A673 (cell line): ENCODE measurements around the gene RTN4. TPM values are rescaled to one million over a fixed set of nuclear protein-coding genes. Genes with fewer than 3 reads are reported as not detected.

Experiments
- BruUV-seq: library from RNA; stranded (reverse); fragments of 400-500 nt; replicated peaks from 2 replicates; lab custom pipeline; 2021; lab: Mats Ljungman, UMichigan
- CTCF ChIA-PET: fragments of 300-600 bp; sonication (Branson Sonifier 250); formaldehyde crosslinking; loops from one replicate; lab custom pipeline; 2022; ENCODE audit warnings: antibody characterized with exemption; lab: Charles Lee
- POLR2A ChIA-PET: fragments of 300-600 bp; sonication (Branson Sonifier 250); formaldehyde crosslinking; loops from one replicate; lab custom pipeline; 2022; ENCODE audit warnings: antibody characterized with exemption; ENCODE audit not compliant: low non-redundant PET; lab: Charles Lee
- DNase-seq: peaks from one replicate; pipeline ENCODE4 v3.0.0-alpha.2; 2015; ENCODE audit warnings: low spot score
- H3K27ac ChIP-seq: fragments of 200-600 bp; sonication (generic); 2 replicates; pipeline ENCODE4 v1.5.1; 2016; ENCODE audit warnings: mixed run types, low read depth, mild to moderate bottlenecking, mixed read lengths, antibody characterized with exemption, low read length; ENCODE audit not compliant: poor library complexity, severe bottlenecking
- H3K27me3 ChIP-seq: fragments of 200-600 bp; sonication (generic); replicated peaks from 2 replicates; pipeline ENCODE4 v1.6.1; 2017; ENCODE audit warnings: mixed run types, low read depth, mild to moderate bottlenecking, mixed read lengths, antibody characterized with exemption, low read length; ENCODE audit not compliant: insufficient read depth, poor library complexity
- H3K36me3 ChIP-seq: fragments of 200-600 bp; sonication (generic); 2 replicates; pipeline ENCODE4 v1.6.1; 2016; ENCODE audit warnings: mixed run types, mild to moderate bottlenecking, mixed read lengths, antibody characterized with exemption, low read length; ENCODE audit not compliant: insufficient read depth, poor library complexity, severe bottlenecking
- H3K4me1 ChIP-seq: fragments of 200-600 bp; sonication (generic); 2 replicates; pipeline ENCODE4 v1.6.1; 2017; ENCODE audit warnings: mixed run types, mild to moderate bottlenecking, mixed read lengths, antibody characterized with exemption, low read length; ENCODE audit not compliant: insufficient read depth, poor library complexity, severe bottlenecking
- H3K4me3 ChIP-seq: fragments of 200-600 bp; sonication (generic); 2 replicates; pipeline ENCODE4 v1.5.1; 2016; ENCODE audit warnings: low read depth, mixed run types, mild to moderate bottlenecking, mixed read lengths, low read length; ENCODE audit not compliant: poor library complexity, severe bottlenecking
- H3K9me3 ChIP-seq: fragments of 200-600 bp; sonication (generic); 2 replicates; pipeline ENCODE4 v1.6.1; 2016; ENCODE audit warnings: mixed run types, low read depth, mild to moderate bottlenecking, mixed read lengths, antibody characterized with exemption, low read length; ENCODE audit not compliant: poor library complexity, severe bottlenecking
- EZH2 ChIP-seq: fragments of 200-600 bp; sonication (generic); IDR thresholded peaks from 2 replicates; pipeline ENCODE4 v1.6.1; 2017; ENCODE audit warnings: borderline replicate concordance, low read depth, mild to moderate bottlenecking, mixed read lengths, antibody characterized with exemption, low read length; ENCODE audit not compliant: poor library complexity, severe bottlenecking
- intact Hi-C: fragments of 100-400 bp; cut with micrococcal nuclease; formaldehyde crosslinking; loops from one replicate; pipeline ENCODE4 v1.10.0; 2022; ENCODE audit not compliant: unreplicated experiment
- total RNA-seq: library from RNA; stranded (reverse); gene quantifications from 2 replicates; pipeline ENCODE4 v1.2.3, GENCODE V29; 2021
- TF ChIP-seq, protein P1 (sequence below): fragments of 300-800, 200-600 bp; sonication (generic); conservative IDR thresholded peaks from 2 replicates; pipeline ENCODE4 v1.5.1; 2017; ENCODE audit warnings: low read depth, mild to moderate bottlenecking, antibody characterized with exemption, low read length, moderate library complexity, mixed read lengths

Gene RTN4
- total RNA-seq, 1 experiment from 2014 or later = 275 TPM

DNA sequence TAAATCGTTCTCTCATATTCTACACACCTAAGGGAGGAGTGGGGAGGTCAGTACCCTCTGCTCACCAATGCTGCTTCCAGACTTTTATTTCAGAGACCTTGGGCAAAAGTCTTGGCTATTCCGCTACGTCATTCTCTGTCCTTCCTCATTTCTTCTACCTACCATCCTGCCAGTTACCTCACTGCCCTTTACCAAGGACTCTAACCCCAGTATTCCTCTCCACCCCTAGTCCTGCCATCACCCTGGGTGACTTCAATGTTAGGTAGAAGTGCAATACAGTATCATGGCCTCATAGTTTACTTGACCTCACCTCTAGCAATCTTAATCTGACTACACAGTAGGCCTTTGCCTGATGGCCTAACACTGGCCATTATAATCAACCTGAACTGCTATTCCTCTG is 27.8 kb downstream of the RTN4 start:
- ChIA-PET CTCF (no interaction called here), POLR2A (interaction anchor here (0.6 to 0.7 kb wide), 2 partner anchors 115 to 134 kb away, joined by 4 to 12 read pairs; no protein-coding TSS in a partner anchor)
- no peak for TF ChIP-seq EZH2
- TF ChIP-seq, protein P1, sequence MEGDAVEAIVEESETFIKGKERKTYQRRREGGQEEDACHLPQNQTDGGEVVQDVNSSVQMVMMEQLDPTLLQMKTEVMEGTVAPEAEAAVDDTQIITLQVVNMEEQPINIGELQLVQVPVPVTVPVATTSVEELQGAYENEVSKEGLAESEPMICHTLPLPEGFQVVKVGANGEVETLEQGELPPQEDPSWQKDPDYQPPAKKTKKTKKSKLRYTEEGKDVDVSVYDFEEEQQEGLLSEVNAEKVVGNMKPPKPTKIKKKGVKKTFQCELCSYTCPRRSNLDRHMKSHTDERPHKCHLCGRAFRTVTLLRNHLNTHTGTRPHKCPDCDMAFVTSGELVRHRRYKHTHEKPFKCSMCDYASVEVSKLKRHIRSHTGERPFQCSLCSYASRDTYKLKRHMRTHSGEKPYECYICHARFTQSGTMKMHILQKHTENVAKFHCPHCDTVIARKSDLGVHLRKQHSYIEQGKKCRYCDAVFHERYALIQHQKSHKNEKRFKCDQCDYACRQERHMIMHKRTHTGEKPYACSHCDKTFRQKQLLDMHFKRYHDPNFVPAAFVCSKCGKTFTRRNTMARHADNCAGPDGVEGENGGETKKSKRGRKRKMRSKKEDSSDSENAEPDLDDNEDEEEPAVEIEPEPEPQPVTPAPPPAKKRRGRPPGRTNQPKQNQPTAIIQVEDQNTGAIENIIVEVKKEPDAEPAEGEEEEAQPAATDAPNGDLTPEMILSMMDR = no peak
- Histone ChIP-seq H3K27me3 (no peaks in the 10 kb centered on the region), H3K27ac (no peak overlapping the region), H3K4me1 (peaks cover 13% of the 10 kb centered on the region), H3K36me3 (peaks cover 2% of the 10 kb centered on the region), H3K4me3 (no peak overlapping the region), H3K9me3 (no peaks in the 10 kb centered on the region)
- BruUV-seq = no TSS peak
- intact Hi-C loops = no loop called here
- no peak for DNase-seq

DNA sequence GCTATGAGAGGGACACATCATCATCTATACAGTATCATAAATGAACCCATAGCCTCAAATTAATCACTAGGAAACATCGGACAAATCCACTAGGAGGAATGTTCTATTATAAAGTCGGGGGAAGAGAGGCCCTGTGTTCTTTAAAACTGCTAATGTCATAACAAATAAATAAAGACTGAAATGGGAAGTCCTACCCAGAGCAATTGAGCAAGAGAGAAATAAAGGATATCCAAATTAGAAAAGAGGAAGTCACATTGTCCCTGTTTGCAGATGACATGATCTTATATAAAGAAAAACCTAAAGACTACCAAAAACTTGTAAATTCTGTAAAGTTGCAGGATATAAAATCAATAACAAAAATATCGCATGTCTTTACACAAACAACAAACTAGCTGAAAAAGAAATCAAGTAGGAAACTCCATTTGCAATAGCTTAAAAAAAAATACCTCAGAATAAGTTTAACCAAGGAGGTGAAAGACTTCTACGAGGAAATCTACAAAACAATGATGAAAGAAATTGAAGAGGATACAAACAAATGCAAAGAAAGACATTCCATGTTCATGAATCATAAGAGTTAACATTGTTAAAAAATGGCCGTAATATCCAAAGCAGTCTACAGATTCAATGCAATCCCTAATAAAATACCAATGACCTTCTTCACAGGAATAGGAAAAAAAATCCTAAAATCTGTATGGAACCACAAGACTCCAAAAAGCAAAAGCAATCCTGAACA is 30.6 kb downstream of the RTN4 start:
- DNase-seq = no peak
- no TSS peak for BruUV-seq
- Histone ChIP-seq H3K9me3 (no peaks in the 10 kb centered on the region), H3K4me3 (no peak overlapping the region), H3K4me1 (peaks cover 2% of the 10 kb centered on the region), H3K27me3 (no peaks in the 10 kb centered on the region), H3K27ac (no peak overlapping the region), H3K36me3 (peaks cover 2% of the 10 kb centered on the region)
- TF ChIP-seq, protein P1 = no peak
- TF ChIP-seq EZH2 = no peak
- CTCF ChIA-PET = no interaction called here
- POLR2A ChIA-PET = interaction anchor here (0.6 kb wide), 1 partner anchor 685 kb away, joined by 3 read pairs; no protein-coding TSS in a partner anchor
- intact Hi-C loops = loop anchor here (10.0 kb wide), 1 partner anchor 295 kb away; the partner anchor contains the start of gene EML6

DNA sequence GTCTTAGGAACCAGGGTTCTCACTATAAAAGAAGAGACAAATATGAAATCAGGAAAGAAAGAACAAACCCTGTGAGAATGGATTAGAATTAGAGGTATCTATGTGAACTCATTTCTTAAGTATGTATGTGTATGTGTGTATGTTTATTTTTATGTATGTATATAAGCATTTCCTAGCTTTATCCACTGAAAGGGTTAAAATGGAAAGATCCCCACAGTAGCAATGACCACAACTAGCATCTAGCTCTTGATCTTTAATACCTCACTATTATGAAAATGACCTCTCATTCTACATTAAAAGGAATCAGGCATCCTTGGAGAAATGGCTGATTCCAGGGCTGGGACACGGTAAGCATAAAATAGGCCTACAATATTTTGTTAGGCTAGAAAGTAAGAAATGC is 31.6 kb downstream of the RTN4 start:
- H3K4me1 ChIP-seq = peaks cover 13% of the 10 kb centered on the region
- no TSS peak for BruUV-seq
- H3K4me3 ChIP-seq = no peak overlapping the region
- DNase-seq = no peak
- no peaks in the 10 kb centered on the region for H3K27me3 ChIP-seq
- intact Hi-C loops = loop anchor here (10.0 kb wide), 1 partner anchor 294 kb away; the partner anchor contains the start of gene EML6
- ChIA-PET POLR2A (interaction anchor here (0.6 kb wide), 1 partner anchor 684 kb away, joined by 3 read pairs; no protein-coding TSS in a partner anchor), CTCF (no interaction called here)
- H3K27ac ChIP-seq = no peak overlapping the region
- TF ChIP-seq EZH2 = no peak
- TF ChIP-seq, protein P1 = no peak
- H3K9me3 ChIP-seq = no peaks in the 10 kb centered on the region
- H3K36me3 ChIP-seq = peaks cover 2% of the 10 kb centered on the region
